B cell (primary cell): ENCODE measurements around the gene CACNA1D. TPM values are rescaled to one million over a fixed set of nuclear protein-coding genes. Genes with fewer than 3 reads are reported as not detected.

ENCODE experiments used
- ATAC-seq: fragments of 200-7000 bp; cut with Tn5 transposase; one replicate; pipeline ENCODE4 v1.10.0; 2021; ENCODE audit warnings: low read depth, mild to moderate bottlenecking, moderate number of reproducible peaks, moderate library complexity
- CTCF ChIA-PET: fragments of 350-600 bp; sonication (Branson Sonifier 250); formaldehyde crosslinking; loops from one replicate; lab custom pipeline; 2021; ENCODE audit warnings: antibody characterized with exemption, inconsistent platforms; lab: Charles Lee
- POLR2A ChIA-PET: fragments of 350-600 bp; sonication (Branson Sonifier 250); formaldehyde crosslinking; loops from one replicate; lab custom pipeline; 2021; ENCODE audit warnings: antibody characterized with exemption; lab: Charles Lee
- DNase-seq: peaks from one replicate; pipeline ENCODE4 v3.0.0; 2013
- H2AFZ ChIP-seq: 2 replicates; pipeline ENCODE4 v1.6.1; 2012; ENCODE audit warnings: mild to moderate bottlenecking, low read depth, low read length; ENCODE audit not compliant: insufficient read depth, poor library complexity, severe bottlenecking
- H3K27ac ChIP-seq, 2 donors: 1 replicate in 1 of 2; 2 replicates in 1 of 2; pipeline ENCODE4 v1.5.1; 2012 to 2013; ENCODE audit warnings: low read length in 2 of 2, mild to moderate bottlenecking in 2 of 2, moderate library complexity in 1 of 2
- H3K27me3 ChIP-seq, 4 experiments: fragments of 200-600 bp in 1 of 4; sonication (generic) in 1 of 4; replicated peaks in 1 of 4; 1 replicate in 2 of 4; 2 replicates in 2 of 4; pipeline versions ENCODE4 v1.6.1 to v1.7.0; 2013 to 2016; ENCODE audit warnings: low read length in 3 of 4, mild to moderate bottlenecking in 2 of 4, mixed read lengths in 1 of 4, moderate library complexity in 1 of 4; ENCODE audit not compliant: insufficient read depth in 4 of 4, control insufficient read depth in 3 of 4; ENCODE audit errors: control extremely low read depth in 1 of 4
- H3K36me3 ChIP-seq, 2 experiments: replicated peaks in 1 of 2; 1 replicate in 1 of 2; 2 replicates in 1 of 2; pipeline versions ENCODE4 v1.6.1 to v1.7.1; 2013; ENCODE audit warnings: low read length in 1 of 2; ENCODE audit not compliant: insufficient read depth in 2 of 2, control insufficient read depth in 1 of 2; ENCODE audit errors: control extremely low read depth in 1 of 2, extremely low read depth in 1 of 2
- H3K4me1 ChIP-seq, 2 donors: fragments of 200-600 bp in 1 of 2; sonication (generic) in 1 of 2; 1 replicate in 1 of 2; 2 replicates in 1 of 2; pipeline versions ENCODE4 v1.5.1 to v1.6.1; 2013 to 2017; ENCODE audit warnings: low read length in 2 of 2; ENCODE audit not compliant: control insufficient read depth in 2 of 2, insufficient read depth in 2 of 2
- H3K4me2 ChIP-seq: replicated peaks from 2 replicates; pipeline ENCODE3; 2012; ENCODE audit warnings: mild to moderate bottlenecking, low read depth, low read length; ENCODE audit not compliant: poor library complexity, severe bottlenecking
- H3K4me3 ChIP-seq, 5 experiments: fragments of 200-600 bp in 1 of 5; sonication (generic) in 1 of 5; 1 replicate in 3 of 5; 2 replicates in 2 of 5; pipeline versions ENCODE4 v1.5.1 to v1.7.0; 2011 to 2016; ENCODE audit warnings: low read length in 4 of 5, mild to moderate bottlenecking in 4 of 5, low read depth in 2 of 5, control low read depth in 1 of 5, moderate library complexity in 1 of 5; ENCODE audit not compliant: insufficient read depth in 1 of 5; ENCODE audit errors: control extremely low read depth in 1 of 5, extremely low read depth in 1 of 5
- H3K79me2 ChIP-seq: fragments of 200-600 bp; sonication (generic); one replicate; pipeline ENCODE4 v1.6.0; 2016; ENCODE audit warnings: low read length; ENCODE audit not compliant: control insufficient read depth, insufficient read depth
- H3K9ac ChIP-seq: fragments of 200-600 bp; sonication (generic); 2 replicates; pipeline ENCODE4 v1.6.1; 2017; ENCODE audit warnings: mild to moderate bottlenecking, low read length, moderate library complexity
- H3K9me3 ChIP-seq, 3 donors: one replicate each; pipeline versions ENCODE4 v1.6.1 to v1.7.1; 2013; ENCODE audit warnings: low read length in 2 of 3; ENCODE audit not compliant: control insufficient read depth in 2 of 3, insufficient read depth in 1 of 3; ENCODE audit errors: control extremely low read depth in 1 of 3
- H4K20me1 ChIP-seq: 2 replicates; pipeline ENCODE4 v1.6.0; 2012; ENCODE audit warnings: mild to moderate bottlenecking, low read length; ENCODE audit not compliant: insufficient read depth, control insufficient read depth, poor library complexity, severe bottlenecking
- H3K27ac Mint-ChIP-seq: one replicate; pipeline ENCODE4 v1.8.0; 2021; ENCODE audit warnings: mixed read lengths
- H3K27me3 Mint-ChIP-seq: one replicate; pipeline ENCODE4 v1.8.0; 2021; ENCODE audit warnings: mixed read lengths
- H3K4me1 Mint-ChIP-seq: one replicate; pipeline ENCODE4 v1.8.0; 2021; ENCODE audit warnings: mixed read lengths
- H3K4me3 Mint-ChIP-seq: one replicate; pipeline ENCODE4 v1.8.0; 2021; ENCODE audit warnings: mixed read lengths
- H3K9me3 Mint-ChIP-seq: one replicate; pipeline ENCODE4 v1.8.0; 2022; ENCODE audit warnings: mixed read lengths; ENCODE audit not compliant: insufficient read depth
- CTCF ChIP-seq: fragments of 200-600 bp; IDR thresholded peaks from one replicate; pipeline ENCODE4 v1.8.0; 2022; ENCODE audit warnings: antibody characterized with exemption, mild to moderate bottlenecking
- EZH2 ChIP-seq: IDR thresholded peaks from 2 replicates; pipeline ENCODE4 v1.6.1; 2012; ENCODE audit warnings: borderline replicate concordance, low read depth, mild to moderate bottlenecking, moderate library complexity, low read length; ENCODE audit not compliant: insufficient read depth, poor library complexity, severe bottlenecking
- whole genome bisulfite sequencing: methylation state at CpG from one replicate; pipeline ENCODE4 v1.1.5; 2013; ENCODE audit warnings: missing lambda C conversion rate; ENCODE audit not compliant: insufficient coverage; 5-methylcytosine and 5-hydroxymethylcytosine counted together
- intact Hi-C: fragments of 100-400 bp; cut with micrococcal nuclease; formaldehyde crosslinking; loops from one replicate; pipeline ENCODE4 v1.10.0; 2022
- polyA plus RNA-seq: library from polyadenylated mRNA; depleted of rRNA; stranded (reverse); fragments of >200 nt; gene quantifications from 2 replicates; pipeline ENCODE4 v1.2.3, GENCODE V29; 2012
- total RNA-seq, 2 donors: library from RNA; stranded (reverse); fragments of 120-200 nt in 1 of 2; gene quantifications; 1 replicate in 1 of 2; 2 replicates in 1 of 2; pipeline versions ENCODE4 v1.2.3 to v1.2.4, GENCODE V29; 2013 to 2022

Gene CACNA1D
- total and polyA plus RNA-seq, 2 donors (not counting 1 experiment from before 2014, with no cell fraction given): 0.06 to 0.07 TPM

GRCh38 chr3:53826048-53826447 is 331.6 kb downstream of the CACNA1D start:
- TF ChIP-seq EZH2 (no peak), CTCF (no peak)
- intact Hi-C loops: no loop called here
- no CpG with 5 or more reads among the region's 1 CpG for WGBS
- Mint-ChIP-seq H3K27ac (no peak overlapping the region), H3K27me3 (no peaks in the 10 kb centered on the region), H3K4me3 (no peak overlapping the region), H3K9me3 (no peaks in the 10 kb centered on the region), H3K4me1 (no peaks in the 10 kb centered on the region)
- ATAC-seq (no peak), DNase-seq (no peak)
- Histone ChIP-seq H3K36me3 (no peaks in the 10 kb centered on the region), H3K79me2 (no peaks in the 10 kb centered on the region), H3K9ac (no peak overlapping the region), H3K9me3 (peaks cover 0 to 3% (median 0%) of the 10 kb centered on the region in 3 donors), H2AFZ (no peak overlapping the region), H4K20me1 (no peaks in the 10 kb centered on the region), H3K4me2 (no peak overlapping the region), H3K4me3 (no peak overlapping the region), H3K4me1 (no peaks in the 10 kb centered on the region), H3K27me3 (peaks cover 0 to 2% (median 0%) of the 10 kb centered on the region in 4 experiments), H3K27ac (no peak overlapping the region)
- CTCF ChIA-PET: no interaction called here
- POLR2A ChIA-PET: no interaction called here

- Mint-ChIP-seq H3K27ac (no peak overlapping the region), H3K4me1 (no peaks in the 10 kb centered on the region), H3K4me3 (no peak overlapping the region), H3K9me3 (no peaks in the 10 kb centered on the region), H3K27me3 (no peaks in the 10 kb centered on the region)
- no peaks in the 10 kb centered on the region for H3K36me3 ChIP-seq
- ATAC-seq (no peak), DNase-seq (no peak)
- TF ChIP-seq CTCF: no peak
- no peak for TF ChIP-seq EZH2
- H3K79me2 ChIP-seq: no peaks in the 10 kb centered on the region
- no peak overlapping the region for H3K27ac ChIP-seq
- H3K9ac ChIP-seq: no peak overlapping the region
- H3K4me2 ChIP-seq: no peak overlapping the region
- WGBS: 100% methylated on average over 1 of the region's 1 CpG
- H3K27me3 ChIP-seq: peaks cover 0 to 2% (median 0%) of the 10 kb centered on the region in 4 experiments
- H3K4me1 ChIP-seq: no peaks in the 10 kb centered on the region
- POLR2A ChIA-PET: no interaction called here
- CTCF ChIA-PET: no interaction called here
- intact Hi-C loops: no loop called here
- peaks cover 0 to 3% (median 0%) of the 10 kb centered on the region in 3 donors for H3K9me3 ChIP-seq
- no peak overlapping the region for H3K4me3 ChIP-seq
- H2AFZ ChIP-seq: no peak overlapping the region
- H4K20me1 ChIP-seq: no peaks in the 10 kb centered on the region
Measured at GRCh38 chr3:53828581-53828980, 334.2 kb downstream of the CACNA1D start.
